Prostate gland (tissue), 2 donors: ENCODE results near the gene SLC17A9. TPM values are rescaled to one million over a fixed set of nuclear protein-coding genes. Genes with fewer than 3 reads are reported as not detected.

Experiments
- DNase-seq: peaks from one replicate; pipeline ENCODE4 v3.0.0-alpha.2; 2019; ENCODE audit warnings: low spot score
- H3K27ac ChIP-seq, 2 donors: fragments of 200-600 bp; sonication (generic); 2 replicates each; pipeline ENCODE4 v1.5.1; 2017 to 2019
- H3K27me3 ChIP-seq: fragments of 200-600 bp; sonication (generic); replicated peaks from 2 replicates; pipeline ENCODE4 v1.5.1; 2019; ENCODE audit not compliant: insufficient read depth
- H3K36me3 ChIP-seq, 2 donors: fragments of 200-600 bp; sonication (generic); 1 replicate in 1 of 2; 2 replicates in 1 of 2; pipeline versions ENCODE4 v1.5.1 to v1.8.1; 2017 to 2019
- H3K4me1 ChIP-seq: fragments of 200-600 bp; sonication (generic); replicated peaks from 2 replicates; pipeline ENCODE4 v1.5.1; 2019
- H3K4me3 ChIP-seq, 2 donors: fragments of 200-600 bp; sonication (generic); 2 replicates each; pipeline ENCODE4 v1.5.1; 2017 to 2019
- H3K9me3 ChIP-seq: fragments of 200-600 bp; sonication (generic); 2 replicates; pipeline ENCODE4 v1.5.1; 2017
- POLR2A ChIP-seq: fragments of 450-650 bp; IDR thresholded peaks from one replicate; pipeline ENCODE4 v1.6.1; 2016; ENCODE audit warnings: antibody characterized with exemption, mild to moderate bottlenecking
- POLR2AphosphoS5 ChIP-seq: sonication (generic); formaldehyde crosslinking; IDR thresholded peaks from one replicate; pipeline ENCODE4 v1.6.1; 2017; ENCODE audit warnings: antibody characterized with exemption
- WGBS: methylation state at CpG from one replicate; pipeline ENCODE4 v1.1.5; 2018; 5-methylcytosine and 5-hydroxymethylcytosine counted together
- intact Hi-C: fragments of 100-400 bp; cut with DNase I; formaldehyde crosslinking; loops from one replicate; pipeline ENCODE4 v1.14.2; 2022
- total RNA-seq, 2 donors: library from RNA; depleted of rRNA; stranded (reverse); fragments of >200 nt; gene quantifications; one replicate each; pipeline ENCODE4 v1.1.0, GENCODE V29; 2016
- TF ChIP-seq, protein P1 (sequence below), 4 experiments: fragments of 200-600 bp in 2 of 4; fragments of 450-650 bp in 2 of 4; sonication (generic) in 2 of 4; IDR thresholded peaks; 1 replicate in 3 of 4; 2 replicates in 1 of 4; pipeline ENCODE4 v1.5.1; 2016 to 2019; ENCODE audit warnings: antibody characterized with exemption in 4 of 4, mild to moderate bottlenecking in 2 of 4, moderate library complexity in 2 of 4

The SLC17A9 gene
- total RNA-seq, 2 donors from 2014 or later: 0.41 to 3.5 TPM

DNA sequence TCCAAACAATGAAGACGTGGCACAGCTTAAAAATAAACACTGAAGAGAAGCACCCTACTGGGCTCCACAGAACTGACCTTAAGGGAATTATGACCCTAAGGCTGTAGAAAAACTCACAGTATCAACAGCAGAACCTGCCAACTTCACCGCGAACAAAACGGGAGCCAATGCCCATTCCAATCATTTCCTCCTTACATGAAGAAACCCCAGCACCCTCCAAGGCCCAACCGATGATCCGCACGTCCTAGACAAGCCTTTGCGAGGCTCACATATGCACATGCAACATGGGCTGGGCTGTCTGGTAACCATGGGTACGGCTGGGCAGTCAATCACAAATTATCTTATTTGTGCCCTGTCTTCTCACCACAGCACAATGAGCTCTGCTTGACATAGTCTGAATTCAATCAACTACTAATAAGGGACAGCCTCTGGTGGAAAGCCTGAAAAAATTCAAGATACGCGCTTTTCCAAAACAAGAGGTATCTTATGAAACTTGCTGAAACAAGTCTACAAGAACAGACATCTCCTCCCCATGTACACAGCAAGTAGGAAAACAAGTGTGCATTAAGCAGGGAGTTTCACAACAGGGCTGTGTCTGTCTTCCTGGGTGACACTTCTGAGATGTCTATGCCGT lies 27.9 kb upstream of the SLC17A9 start:
- Histone ChIP-seq H3K9me3 (no peaks in the 10 kb centered on the region), H3K27me3 (no peaks in the 10 kb centered on the region), H3K4me1 (peaks cover 46% of the 10 kb centered on the region), H3K36me3 (no peaks in the 10 kb centered on the region), H3K4me3 (peak overlapping the region; percentile 88 to 93), H3K27ac (peak overlapping the region; percentile 97 to 98)
- 19% methylated on average over 12 of the region's 12 CpGs for WGBS
- TF ChIP-seq, protein P1, sequence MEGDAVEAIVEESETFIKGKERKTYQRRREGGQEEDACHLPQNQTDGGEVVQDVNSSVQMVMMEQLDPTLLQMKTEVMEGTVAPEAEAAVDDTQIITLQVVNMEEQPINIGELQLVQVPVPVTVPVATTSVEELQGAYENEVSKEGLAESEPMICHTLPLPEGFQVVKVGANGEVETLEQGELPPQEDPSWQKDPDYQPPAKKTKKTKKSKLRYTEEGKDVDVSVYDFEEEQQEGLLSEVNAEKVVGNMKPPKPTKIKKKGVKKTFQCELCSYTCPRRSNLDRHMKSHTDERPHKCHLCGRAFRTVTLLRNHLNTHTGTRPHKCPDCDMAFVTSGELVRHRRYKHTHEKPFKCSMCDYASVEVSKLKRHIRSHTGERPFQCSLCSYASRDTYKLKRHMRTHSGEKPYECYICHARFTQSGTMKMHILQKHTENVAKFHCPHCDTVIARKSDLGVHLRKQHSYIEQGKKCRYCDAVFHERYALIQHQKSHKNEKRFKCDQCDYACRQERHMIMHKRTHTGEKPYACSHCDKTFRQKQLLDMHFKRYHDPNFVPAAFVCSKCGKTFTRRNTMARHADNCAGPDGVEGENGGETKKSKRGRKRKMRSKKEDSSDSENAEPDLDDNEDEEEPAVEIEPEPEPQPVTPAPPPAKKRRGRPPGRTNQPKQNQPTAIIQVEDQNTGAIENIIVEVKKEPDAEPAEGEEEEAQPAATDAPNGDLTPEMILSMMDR (IDR thresholded peaks at IDR 0.05): no peak
- TF ChIP-seq POLR2A: no peak
- peak; percentile 71 for TF ChIP-seq POLR2AphosphoS5
- DNase-seq: peak; percentile 42
- intact Hi-C loops: no loop called here

DNA sequence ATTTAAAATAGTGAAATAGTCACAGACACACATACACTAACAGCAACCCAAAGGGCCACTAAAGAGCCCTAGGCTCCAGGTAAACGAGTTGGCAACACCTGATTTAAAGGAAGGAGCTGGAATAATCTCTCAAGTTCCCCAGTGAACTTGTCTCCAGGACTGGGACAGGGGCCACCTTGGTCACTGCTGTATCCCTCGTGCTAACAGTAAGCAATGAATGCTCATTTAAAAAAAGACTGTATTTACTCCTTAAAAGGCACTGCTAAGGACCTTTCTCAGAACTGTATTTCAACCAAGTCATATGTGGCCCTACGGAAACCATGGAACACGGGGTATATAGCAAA lies 27.5 kb upstream of the SLC17A9 start:
- H3K4me1 ChIP-seq: peaks cover 41% of the 10 kb centered on the region
- peak; percentile 35 for TF ChIP-seq POLR2A
- TF ChIP-seq, protein P1 (IDR thresholded peaks at IDR 0.05): no peak
- TF ChIP-seq POLR2AphosphoS5: no peak

DNA sequence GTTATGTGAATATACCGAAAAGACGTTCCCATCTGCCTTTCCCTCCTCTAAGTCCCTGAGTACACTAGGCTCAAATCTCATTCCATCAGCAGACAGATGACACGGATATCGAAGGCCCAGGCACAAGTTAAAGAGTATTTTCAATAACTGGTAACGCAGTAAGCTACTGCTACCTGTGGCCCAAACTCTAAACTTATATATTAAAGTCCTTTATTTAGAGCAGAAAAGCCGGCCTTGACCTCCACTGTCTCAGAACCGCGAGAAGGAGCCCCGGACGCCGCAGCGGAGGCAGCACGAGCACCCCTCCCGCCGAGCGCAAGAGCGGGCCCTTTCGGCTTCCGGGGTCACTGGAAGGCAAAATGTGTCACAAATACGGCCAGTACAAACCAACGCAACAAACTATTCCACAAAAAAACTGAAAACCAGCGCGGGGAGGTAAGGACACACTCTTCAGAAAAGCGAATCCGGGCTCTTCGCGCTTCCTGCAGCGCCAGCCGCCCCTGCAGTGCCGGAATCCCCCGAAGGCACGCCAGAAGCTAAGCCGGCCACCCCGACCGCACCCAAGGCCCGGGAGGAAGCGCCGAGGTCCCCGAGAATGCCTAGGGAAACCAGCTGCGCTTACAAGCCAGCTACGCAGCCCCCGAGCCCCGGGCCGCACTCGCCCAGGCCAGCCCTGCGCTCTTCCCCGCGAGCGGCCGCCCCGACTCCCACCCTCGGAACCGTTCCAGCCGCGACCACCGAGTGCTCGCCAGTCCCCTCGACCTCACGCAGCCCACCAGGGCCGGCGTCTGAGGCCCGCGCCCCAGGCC lies 26.9 kb upstream of the SLC17A9 start:
- Histone ChIP-seq H3K4me1 (peaks cover 36% of the 10 kb centered on the region), H3K36me3 (no peaks in the 10 kb centered on the region), H3K9me3 (no peaks in the 10 kb centered on the region), H3K27me3 (no peaks in the 10 kb centered on the region), H3K4me3 (peak overlapping the region; percentile 88 to 93), H3K27ac (peak overlapping the region; percentile 97 to 98)
- WGBS: under 1% methylated on average over 46 of the region's 63 CpGs
- DNase-seq: no peak
- intact Hi-C loops: no loop called here
- TF ChIP-seq POLR2AphosphoS5 (no peak), POLR2A (no peak)
- TF ChIP-seq, protein P1 (IDR thresholded peaks at IDR 0.05): no peak

More for the DNA sequence above, 27.5 kb upstream of the SLC17A9 start:
- Histone ChIP-seq H3K27me3 (no peaks in the 10 kb centered on the region), H3K9me3 (no peaks in the 10 kb centered on the region), H3K4me3 (peak overlapping the region; percentile 88 to 93), H3K27ac (peak overlapping the region; percentile 97 to 98), H3K36me3 (no peaks in the 10 kb centered on the region)
- 1% methylated on average over 4 of the region's 4 CpGs for WGBS
- DNase-seq: no peak
- intact Hi-C loops: no loop called here

DNA sequence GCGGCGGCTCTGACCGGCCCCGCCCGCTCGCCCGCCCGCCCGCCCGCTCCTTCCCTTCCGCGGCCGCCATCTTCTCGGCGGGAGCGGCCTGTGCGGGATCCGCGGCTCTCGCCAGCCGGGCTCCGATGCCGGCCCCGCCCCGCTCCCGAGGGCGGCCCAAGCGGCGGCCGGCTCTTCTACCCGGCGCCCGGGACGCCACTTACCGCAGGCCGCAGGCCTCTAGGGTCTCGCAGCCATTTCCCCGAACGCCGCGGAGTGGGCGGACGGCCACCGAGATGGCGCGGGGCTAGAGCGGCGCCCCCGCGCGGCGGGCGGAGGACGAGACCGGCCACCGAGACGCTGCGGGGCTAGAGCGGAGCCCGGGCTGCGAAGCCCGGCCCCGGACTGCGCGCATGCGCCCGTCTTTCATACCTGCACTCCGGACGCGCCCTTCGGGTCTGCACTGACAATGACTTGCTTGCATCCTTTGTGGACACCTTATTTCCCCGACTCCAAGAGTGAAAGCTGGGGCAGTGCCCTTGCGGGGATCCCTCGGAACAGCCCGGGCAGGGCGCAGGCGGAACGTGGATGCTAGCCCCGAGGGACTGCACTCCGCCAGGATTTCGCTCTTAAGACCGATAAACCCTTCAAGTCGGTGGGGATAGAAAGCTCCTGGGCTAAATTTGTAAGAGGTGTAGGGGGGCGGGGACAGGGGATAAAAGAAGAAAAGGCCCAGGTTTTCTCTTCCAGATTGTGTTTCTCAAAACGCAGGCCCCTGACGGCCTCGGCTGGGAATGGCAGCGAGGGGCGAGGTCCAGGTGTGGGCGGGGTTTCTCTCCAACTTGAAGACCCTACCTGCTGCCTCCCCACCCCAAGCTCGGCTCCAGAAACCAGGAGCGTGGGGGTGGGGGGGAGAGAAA lies 26.0 kb upstream of the SLC17A9 start, which contains the start of gene DIDO1:
DIDO1 (minus strand) TSS at position 277 of the 899 bp plus-strand sequence.
- 1% methylated on average over 52 of the region's 92 CpGs for WGBS
- H3K36me3 ChIP-seq: no peaks in the 10 kb centered on the region
- peak; percentile 88 for DNase-seq
- peak within 1 kb of the TSS; percentile 97 to 98 for H3K27ac ChIP-seq
- intact Hi-C loops: no loop called here
- no peaks in the 10 kb centered on the region for H3K9me3 ChIP-seq
- peak within 1 kb of the TSS; percentile 88 to 93 for H3K4me3 ChIP-seq
- no peaks in the 10 kb centered on the region for H3K27me3 ChIP-seq
- peak; percentile 70 for TF ChIP-seq POLR2AphosphoS5
- TF ChIP-seq, protein P1 (IDR thresholded peaks at IDR 0.05): peak; percentile 60 to 92 (median 72)
- peak; percentile 82 for TF ChIP-seq POLR2A
- H3K4me1 ChIP-seq: peaks cover 30% of the 10 kb centered on the region
